ENCODE data around the gene BCL11B. TPM values are rescaled to one million over a fixed set of nuclear protein-coding genes. Genes with fewer than 3 reads are reported as not detected.

The BCL11B gene
- polyA plus RNA-seq, 3 donors: 0.01 TPM; not detected in 2

- WGBS (ENCODE audit: insufficient coverage): 97% methylated on average over 29 of the region's 33 CpGs
- Mint-ChIP-seq H3K27ac (no peak overlapping the region), H3K9me3 (peaks cover 6 to 17% (median 12%) of the 10 kb centered on the region in 7 donors), H3K27me3 (ENCODE audit: low read depth in 3 of 3) (peaks cover 0 to 5% (median 3%) of the 10 kb centered on the region in 3 donors), H3K4me3 (no peak overlapping the region), H3K4me1 (peaks cover 8% of the 10 kb centered on the region), H3K36me3 (no peaks in the 10 kb centered on the region)
- H3K9ac ChIP-seq (ENCODE audit: insufficient read depth, low read length, poor library complexity, severe bottlenecking): no peak overlapping the region
- DNase-seq: no peak
- H3K27ac ChIP-seq (ENCODE audit: low read depth in 1 of 2, low read length in 2 of 2): no peak overlapping the region
- no peaks in the 10 kb centered on the region for H3K36me3 ChIP-seq (replicated peaks in 1 of 2; ENCODE audit: control insufficient read depth in 1 of 2, insufficient read depth in 2 of 2, low read length in 2 of 2)
- no peaks in the 10 kb centered on the region for H3K27me3 ChIP-seq (ENCODE audit: control insufficient read depth in 2 of 2, insufficient read depth in 2 of 2, low read length in 2 of 2)
- peaks cover 8 to 11% of the 10 kb centered on the region in 2 donors for H3K9me3 ChIP-seq (replicated peaks in 1 of 2; ENCODE audit: control insufficient read depth in 1 of 2, insufficient read depth in 1 of 2, low read length in 2 of 2)
- no peaks in the 10 kb centered on the region for H4K20me1 ChIP-seq (ENCODE audit: insufficient read depth, low read length)
- peaks cover 0 to 5% of the 10 kb centered on the region in 2 donors for H3K4me1 ChIP-seq (ENCODE audit: control insufficient read depth in 1 of 2, insufficient read depth in 2 of 2, low read length in 2 of 2)
- TF ChIP-seq CTCF (IDR thresholded peaks at IDR 0.05): no peak
- no peak overlapping the region for H3K4me3 ChIP-seq (replicated peaks in 1 of 3; ENCODE audit: low read depth in 2 of 3, low read length in 3 of 3)
- H3K79me2 ChIP-seq (ENCODE audit: insufficient read depth, low read length): no peaks in the 10 kb centered on the region
- no peak overlapping the region for H3K4me2 ChIP-seq (replicated peaks; ENCODE audit: extremely low read depth, low read length, poor library complexity, severe bottlenecking)
- H2AFZ ChIP-seq (ENCODE audit: insufficient read depth, low read depth, low read length, poor library complexity, severe bottlenecking): no peak overlapping the region
- intact Hi-C loops (cut with micrococcal nuclease): no loop called here
Measured at GRCh38 chr14:99176156-99176945, 95.6 kb downstream of the BCL11B start.

- H3K4me1 Mint-ChIP-seq: peaks cover 8% of the 10 kb centered on the region
Measured at GRCh38 chr14:99175331-99176155, 96.5 kb downstream of the BCL11B start.

More at GRCh38 chr14:99175331-99176155, 96.5 kb downstream of the BCL11B start:
- no peaks in the 10 kb centered on the region for H3K36me3 ChIP-seq (replicated peaks in 1 of 2; ENCODE audit: control insufficient read depth in 1 of 2, insufficient read depth in 2 of 2, low read length in 2 of 2)
- no peaks in the 10 kb centered on the region for H3K36me3 Mint-ChIP-seq
- H3K27ac ChIP-seq (ENCODE audit: low read depth in 1 of 2, low read length in 2 of 2): no peak overlapping the region
- peaks cover 0 to 5% (median 5%) of the 10 kb centered on the region in 3 donors for H3K27me3 Mint-ChIP-seq (ENCODE audit: low read depth in 3 of 3)
- peaks cover 8 to 11% of the 10 kb centered on the region in 2 donors for H3K9me3 ChIP-seq (replicated peaks in 1 of 2; ENCODE audit: control insufficient read depth in 1 of 2, insufficient read depth in 1 of 2, low read length in 2 of 2)
- no peak overlapping the region for H3K4me2 ChIP-seq (replicated peaks; ENCODE audit: extremely low read depth, low read length, poor library complexity, severe bottlenecking)
- no peak for DNase-seq
- no peak overlapping the region for H2AFZ ChIP-seq (ENCODE audit: insufficient read depth, low read depth, low read length, poor library complexity, severe bottlenecking)
- peaks cover 0 to 5% of the 10 kb centered on the region in 2 donors for H3K4me1 ChIP-seq (ENCODE audit: control insufficient read depth in 1 of 2, insufficient read depth in 2 of 2, low read length in 2 of 2)
- TF ChIP-seq CTCF (IDR thresholded peaks at IDR 0.05): no peak
- no peak overlapping the region for H3K4me3 ChIP-seq (replicated peaks in 1 of 3; ENCODE audit: low read depth in 2 of 3, low read length in 3 of 3)
- H3K27ac Mint-ChIP-seq: no peak overlapping the region
- H3K9me3 Mint-ChIP-seq: peaks cover 6 to 17% (median 12%) of the 10 kb centered on the region in 7 donors
- no peaks in the 10 kb centered on the region for H4K20me1 ChIP-seq (ENCODE audit: insufficient read depth, low read length)
- no peak overlapping the region for H3K9ac ChIP-seq (ENCODE audit: insufficient read depth, low read length, poor library complexity, severe bottlenecking)
- H3K4me3 Mint-ChIP-seq: no peak overlapping the region
- WGBS (ENCODE audit: insufficient coverage): 97% methylated on average over 86 of the region's 95 CpGs
- H3K79me2 ChIP-seq (ENCODE audit: insufficient read depth, low read length): no peaks in the 10 kb centered on the region
- intact Hi-C loops (cut with micrococcal nuclease): no loop called here
- H3K27me3 ChIP-seq (ENCODE audit: control insufficient read depth in 2 of 2, insufficient read depth in 2 of 2, low read length in 2 of 2): no peaks in the 10 kb centered on the region
